GM19043 (cell line): ENCODE results near the gene ZNF91.
"Not testable (repeated sequence)": the region's sequence is repeated elsewhere in the genome, so short reads cannot be mapped to it uniquely, and the experiment has no call there.

Experiments used
- ATAC-seq: cut with Tn5 transposase; IDR thresholded peaks from one replicate; pipeline ENCODE4 v1.9.1; 2021; ENCODE audit warnings: low read depth; ENCODE audit not compliant: unreplicated experiment

ZNF91 gene

DNA sequence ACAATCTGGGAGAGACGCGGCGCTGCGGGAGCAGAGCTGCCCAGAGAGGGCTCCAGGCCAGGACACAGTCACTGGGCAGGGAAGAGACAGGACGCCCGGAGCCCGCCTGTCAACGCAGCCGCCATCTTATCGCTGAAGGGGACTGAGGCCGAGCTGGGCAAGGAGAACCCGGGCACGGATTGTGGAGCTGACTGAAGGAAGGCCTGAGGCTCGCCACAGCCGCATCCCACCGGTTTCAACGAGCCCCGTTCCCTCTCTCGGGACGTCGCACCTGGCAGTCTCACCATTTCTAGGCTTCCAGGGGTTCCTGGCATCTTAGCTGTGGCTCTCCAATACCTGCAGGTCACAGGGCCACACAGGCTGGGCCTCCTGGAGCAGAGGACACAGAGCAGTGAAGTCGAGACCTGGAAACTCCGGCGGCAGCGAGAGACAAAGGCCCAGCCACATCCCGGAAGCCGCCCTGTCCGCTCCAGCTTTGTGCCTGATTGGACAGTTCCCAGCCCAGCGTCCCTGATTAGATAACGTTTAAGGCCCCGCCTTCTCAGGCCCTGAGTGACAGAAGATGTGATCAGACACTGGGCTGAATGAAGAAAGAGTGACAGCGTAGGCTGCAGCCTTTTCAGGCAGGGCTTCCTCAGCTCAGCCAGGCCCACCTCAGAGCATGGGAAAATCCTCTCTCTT, at the start of gene ZNF91:
Gene ZNF91 (minus strand): TSS at position 431 of the 681 bp plus-strand sequence. CDS start 117 bp downstream, at position 314.
- ATAC-seq: peak; percentile 98

GRCh38 chr19:23440791-23441190, 45.5 kb upstream of the ZNF91 start:
- ATAC-seq: no peak

GRCh38 chr19:23440207-23440606, 44.9 kb upstream of the ZNF91 start:
- ATAC-seq: no peak

- ATAC-seq: no peak
These were observed 44.4 kb upstream of the ZNF91 start for GRCh38 chr19:23439623-23440022.

GRCh38 chr19:23437901-23438300, 42.6 kb upstream of the ZNF91 start:
- no peak for ATAC-seq

DNA sequence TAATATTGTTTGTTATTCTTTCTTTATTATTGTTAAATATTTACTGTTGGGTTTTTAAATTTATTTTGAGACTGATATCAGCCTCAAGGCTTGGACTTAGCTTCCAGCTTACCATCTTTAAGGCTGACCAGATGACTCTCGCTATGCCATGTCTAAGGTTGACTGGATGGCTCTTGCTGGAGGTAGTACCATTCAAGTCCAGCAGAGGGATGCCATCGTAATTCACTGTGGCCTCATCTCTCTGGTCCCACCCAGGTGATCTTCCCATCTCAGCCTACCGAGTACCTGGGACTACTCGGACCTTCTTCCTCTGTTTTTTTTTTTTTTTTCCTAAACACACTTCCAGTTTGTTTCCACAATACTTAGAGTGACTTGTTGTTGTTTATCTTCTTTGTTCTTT, 41.7 kb upstream of the ZNF91 start:
- no peak for ATAC-seq

DNA sequence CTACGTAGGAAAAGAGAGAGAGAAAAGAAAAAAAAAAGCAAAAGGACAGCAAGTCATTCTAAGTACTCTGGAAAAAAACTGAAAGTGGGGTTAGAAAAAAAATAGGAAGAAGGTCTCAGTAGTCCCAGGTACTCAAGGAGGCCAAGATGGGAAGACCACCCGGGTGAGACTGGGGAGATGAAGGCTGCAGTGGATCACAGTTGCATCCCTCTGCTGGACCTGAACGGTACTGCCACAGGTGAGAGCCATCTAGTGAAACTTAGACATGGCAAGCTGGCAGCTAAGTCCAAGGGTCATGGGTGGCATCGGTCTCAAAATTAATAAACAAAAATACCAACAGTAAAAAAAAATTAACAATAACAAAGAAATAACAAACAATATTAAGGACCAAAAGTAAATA, 41.0 kb upstream of the ZNF91 start:
- no peak for ATAC-seq

- no peak for ATAC-seq
These were observed 25.6 kb upstream of the ZNF91 start for GRCh38 chr19:23420824-23421223.

DNA sequence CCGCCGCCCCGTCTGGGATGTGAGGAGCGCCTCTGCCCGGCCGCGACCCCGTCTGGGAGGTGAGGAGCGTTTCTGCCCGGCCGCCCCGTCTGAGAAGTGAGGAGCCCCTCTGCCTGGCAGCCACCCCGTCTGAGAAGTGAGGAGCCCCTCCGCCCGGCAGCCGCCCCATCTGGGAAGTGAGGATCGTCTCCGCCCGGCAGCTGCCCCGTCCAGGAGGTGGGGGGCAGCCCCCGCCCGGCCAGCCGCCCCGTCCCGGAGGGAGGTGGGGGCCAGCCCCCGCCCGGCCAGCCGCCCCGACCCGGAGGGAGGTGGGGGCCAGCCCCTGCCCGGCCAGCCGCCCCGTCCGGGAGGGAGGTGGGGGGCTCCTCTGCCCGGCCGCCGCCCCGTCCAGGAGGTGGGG, 24.0 kb upstream of the ZNF91 start:
- not testable (repeated sequence) for ATAC-seq

GRCh38 chr19:23415561-23416191, 20.4 kb upstream of the ZNF91 start:
- ATAC-seq: no peak

DNA sequence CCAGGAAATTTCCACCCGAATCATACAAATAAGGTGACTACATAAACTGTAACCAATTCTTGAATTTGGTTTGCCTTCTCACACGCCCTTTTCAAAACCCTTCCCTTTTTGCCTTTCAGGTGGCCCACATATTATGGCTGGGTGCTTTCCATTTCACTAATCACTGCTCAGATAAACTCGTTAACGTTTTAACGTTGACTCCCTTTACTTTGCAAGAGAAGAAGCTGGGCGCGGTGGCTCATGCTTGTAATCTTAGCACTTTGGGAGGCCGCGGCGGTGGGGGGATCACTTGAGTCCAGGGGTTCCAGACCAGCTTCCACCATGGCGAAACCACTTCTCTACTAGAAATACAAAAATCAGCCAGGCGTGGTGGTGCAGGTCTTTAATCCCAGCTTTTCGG, 19.8 kb upstream of the ZNF91 start:
- no peak for ATAC-seq

- no peak for ATAC-seq
These were observed 14.9 kb upstream of the ZNF91 start for GRCh38 chr19:23410155-23410554.

DNA sequence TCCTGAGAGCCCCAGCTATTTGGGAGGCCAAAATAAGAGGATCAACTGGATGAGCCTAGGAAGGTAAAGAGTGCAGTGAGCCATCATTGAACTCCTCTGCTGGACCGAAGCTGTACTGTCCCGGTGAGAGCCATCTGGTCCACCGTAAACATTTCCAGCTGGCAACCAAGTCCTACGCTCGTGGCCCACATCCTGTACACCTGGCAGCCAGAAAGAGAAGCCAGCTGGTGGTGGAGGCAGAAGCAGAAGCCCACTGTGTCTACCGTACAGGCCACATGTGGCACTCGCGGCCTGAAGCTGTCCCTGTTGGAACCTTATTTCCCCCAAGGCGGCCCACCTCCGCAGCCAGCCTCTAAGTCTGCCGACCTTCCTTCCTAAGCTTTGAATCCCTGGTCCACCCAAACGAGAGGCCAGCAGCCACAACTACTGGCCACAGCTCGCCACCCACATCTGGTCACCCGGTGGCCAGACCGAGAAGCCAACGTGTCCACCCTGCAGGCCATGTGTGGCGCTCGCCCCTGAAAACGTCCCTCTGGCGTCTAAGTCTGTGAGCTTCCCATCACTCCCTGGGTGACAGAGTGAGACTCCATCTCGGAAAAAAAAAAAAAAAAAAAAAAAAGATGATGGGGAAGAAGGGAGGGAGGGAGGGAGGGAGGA, 14.2 kb upstream of the ZNF91 start:
- no peak for ATAC-seq

DNA sequence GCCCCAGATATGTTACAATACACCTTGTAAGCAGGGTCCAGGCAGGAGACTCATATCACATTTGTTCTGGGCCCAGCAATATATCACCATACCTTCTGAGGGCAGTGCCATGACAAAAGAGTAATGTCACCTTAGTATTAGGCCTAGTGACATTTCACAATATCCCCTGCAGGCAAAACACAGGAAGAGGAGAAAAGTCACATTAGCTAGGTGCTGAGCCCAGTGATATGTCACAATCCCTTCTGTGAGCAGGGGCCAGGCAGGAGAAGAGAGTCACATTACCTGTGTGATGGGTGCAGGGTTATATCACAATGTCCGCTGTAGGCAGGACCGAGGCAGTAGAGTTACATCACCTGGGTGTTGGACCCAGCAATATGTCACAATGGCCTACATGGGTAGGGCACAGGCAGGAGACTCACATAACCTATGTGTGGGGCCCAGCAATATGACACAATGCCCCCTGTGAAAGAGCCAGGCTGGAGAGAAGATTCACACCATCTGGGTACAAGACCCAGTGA, 12.4 kb upstream of the ZNF91 start:
- ATAC-seq: no peak

DNA sequence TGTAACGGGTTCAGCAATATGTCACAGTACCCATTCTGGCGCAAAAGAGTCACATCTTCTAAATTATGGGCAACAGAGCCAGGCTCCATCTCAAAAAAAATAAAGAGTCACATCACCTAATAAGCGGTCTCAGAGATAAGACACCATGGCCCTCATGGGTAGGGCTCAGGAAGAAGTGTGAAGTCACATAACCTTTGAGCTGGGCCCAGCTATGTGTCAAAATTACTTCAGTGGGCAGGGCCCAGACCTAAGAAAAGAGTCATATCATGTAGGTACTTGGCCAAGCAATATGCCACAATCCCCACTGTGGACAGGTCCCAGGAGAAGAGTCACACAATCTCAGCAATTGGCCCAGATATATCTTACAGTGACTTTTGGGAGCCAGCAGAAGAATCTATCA, 11.4 kb upstream of the ZNF91 start:
- no peak for ATAC-seq

DNA sequence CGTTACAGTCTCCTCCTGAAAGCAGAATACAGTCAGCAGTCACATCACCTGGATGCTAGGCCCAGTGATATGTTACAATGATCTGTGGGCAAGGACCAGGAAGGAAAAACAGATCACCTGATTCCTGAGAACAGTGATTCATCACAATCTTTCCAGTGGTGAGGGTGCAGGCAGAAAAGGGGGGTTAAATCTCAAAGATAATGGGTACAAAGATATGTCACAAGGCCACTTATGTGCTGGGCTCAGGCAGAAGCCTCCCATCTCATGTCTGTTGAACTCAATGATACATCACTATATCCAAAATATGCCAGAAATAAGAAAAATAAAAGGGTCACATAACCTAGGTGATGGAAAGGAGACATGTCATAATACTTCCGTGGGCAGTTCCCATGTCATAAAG, 10.8 kb upstream of the ZNF91 start:
- no peak for ATAC-seq

DNA sequence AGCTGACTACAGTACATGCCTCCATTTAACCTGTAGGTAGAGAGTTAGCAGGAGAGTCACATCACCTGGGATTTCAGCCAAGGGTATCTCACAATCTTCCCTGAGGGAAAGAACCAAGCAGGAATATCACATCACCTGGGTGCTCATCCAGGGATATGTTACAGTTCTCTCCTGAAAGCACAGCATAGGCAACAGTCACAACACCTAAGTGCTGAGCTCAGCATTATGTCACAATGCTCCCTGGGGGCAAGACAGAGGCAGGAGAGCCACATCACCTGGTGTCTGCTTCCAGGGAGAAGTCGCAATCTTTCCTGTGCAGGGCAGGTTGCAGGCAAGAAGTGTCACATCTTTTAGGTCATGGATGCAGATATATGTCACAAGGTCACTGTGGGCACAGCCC, 9.4 kb upstream of the ZNF91 start:
- no peak for ATAC-seq

DNA sequence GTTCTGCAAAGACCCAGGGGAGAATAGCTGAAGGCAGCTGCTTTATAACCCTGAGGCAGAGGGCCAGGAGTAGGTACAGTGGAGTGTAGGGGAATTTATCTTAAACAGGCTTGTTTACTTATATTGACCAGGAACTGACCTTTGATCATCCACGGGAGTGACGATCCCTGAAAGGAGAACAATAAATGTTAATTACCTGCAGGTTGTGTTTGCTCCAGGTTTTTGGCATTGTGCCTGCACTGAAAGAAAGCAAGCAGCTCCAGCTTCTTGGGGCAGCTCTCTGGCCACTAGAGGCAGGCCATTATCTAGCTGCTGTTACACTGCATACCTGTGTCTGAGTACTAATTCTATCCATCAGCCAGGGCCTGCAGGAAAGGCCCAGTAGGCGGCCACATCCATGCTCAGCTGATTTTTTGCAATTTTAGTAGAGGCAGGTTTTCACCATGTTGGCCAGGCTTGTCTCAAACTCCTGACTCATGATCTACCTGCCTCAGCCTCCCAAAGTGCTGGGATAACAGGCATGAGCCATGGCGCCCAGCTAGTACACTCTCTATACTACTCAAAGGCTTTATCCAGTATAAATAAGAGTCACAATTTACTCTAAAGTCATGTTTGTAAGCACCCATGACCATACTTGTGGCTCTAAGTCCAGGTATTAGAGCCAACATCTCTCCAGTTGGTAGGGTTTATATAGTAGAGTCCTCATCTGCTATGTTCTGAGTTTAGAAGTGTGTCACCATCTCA, 8.5 kb upstream of the ZNF91 start:
- no peak for ATAC-seq

DNA sequence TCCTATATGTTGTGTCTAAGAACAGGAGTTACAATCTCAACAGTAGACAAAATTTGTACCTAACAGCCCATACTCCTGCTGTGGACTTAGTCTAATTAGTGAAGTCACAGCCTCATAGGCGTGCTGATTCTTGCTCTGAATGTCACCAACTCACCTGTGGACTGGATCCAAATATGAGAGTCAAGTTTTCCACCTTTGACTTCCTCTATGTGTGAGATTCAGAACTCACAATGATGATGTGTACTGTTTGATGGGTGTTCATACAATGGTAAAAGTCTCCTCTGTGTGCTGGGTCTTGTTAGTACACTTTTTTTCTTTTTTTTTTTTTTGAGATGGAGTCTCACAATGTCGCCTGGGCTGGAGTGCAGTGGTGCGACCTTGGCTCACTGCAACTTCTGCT, 7.8 kb upstream of the ZNF91 start:
- no peak for ATAC-seq

DNA sequence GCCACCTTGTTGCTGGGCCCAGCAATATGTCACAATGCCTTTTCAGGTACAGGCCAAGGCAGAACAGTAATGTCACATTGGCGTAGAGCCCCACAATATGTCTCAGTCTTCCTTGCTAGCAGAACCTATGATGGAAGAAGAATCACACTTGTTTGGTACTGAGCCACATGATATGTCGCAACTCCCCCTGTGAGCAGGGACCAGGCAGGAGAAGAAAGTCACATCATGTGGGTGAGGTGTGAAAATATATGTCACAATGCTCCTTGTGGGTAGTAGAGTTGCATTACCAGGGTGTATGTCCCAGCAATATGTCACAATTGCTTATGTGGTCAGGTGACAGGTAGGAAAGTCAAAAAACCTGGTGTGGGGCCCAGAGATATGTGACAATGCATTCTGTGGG, 7.1 kb upstream of the ZNF91 start:
- ATAC-seq: no peak

DNA sequence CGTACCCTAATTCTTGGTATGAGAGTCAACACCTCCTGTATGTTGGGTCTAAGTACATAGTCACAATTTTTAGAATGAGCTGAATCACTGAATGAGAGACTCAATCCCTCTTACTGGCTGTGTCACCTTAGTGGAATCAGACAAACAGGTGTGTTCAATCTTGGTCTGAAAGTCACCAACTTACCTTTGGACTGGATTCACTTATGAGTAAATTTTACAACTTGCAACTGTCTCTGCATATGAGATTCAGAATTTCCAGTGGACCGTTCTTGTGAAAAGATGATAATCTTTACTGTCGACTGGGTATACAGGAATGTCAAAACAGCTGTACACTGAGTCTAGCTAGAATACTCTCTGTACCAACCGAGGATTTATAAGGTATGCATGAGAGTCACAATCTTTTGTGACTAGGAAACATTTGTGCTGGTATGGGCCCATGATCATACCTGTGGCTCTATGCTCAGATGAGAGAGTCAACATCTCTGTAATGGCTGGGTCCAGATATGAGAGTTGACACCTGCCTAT, 5.9 kb upstream of the ZNF91 start:
- ATAC-seq: no peak
